Astrocyte (in vitro differentiated cells and primary cell): ENCODE measurements around the gene SEPTIN1.

Source experiments
- EZH2 ChIP-seq: IDR thresholded peaks from 2 replicates; pipeline ENCODE4 v1.6.1; 2012; ENCODE audit warnings: mild to moderate bottlenecking, low read length, inconsistent platforms; ENCODE audit not compliant: insufficient read depth
- TF ChIP-seq, protein P1 (sequence below): IDR thresholded peaks from 2 replicates; pipeline ENCODE4 v1.5.1; 2011; ENCODE audit warnings: low read depth, mild to moderate bottlenecking, inconsistent platforms, low read length, moderate library complexity; ENCODE audit not compliant: insufficient read depth

DNA sequence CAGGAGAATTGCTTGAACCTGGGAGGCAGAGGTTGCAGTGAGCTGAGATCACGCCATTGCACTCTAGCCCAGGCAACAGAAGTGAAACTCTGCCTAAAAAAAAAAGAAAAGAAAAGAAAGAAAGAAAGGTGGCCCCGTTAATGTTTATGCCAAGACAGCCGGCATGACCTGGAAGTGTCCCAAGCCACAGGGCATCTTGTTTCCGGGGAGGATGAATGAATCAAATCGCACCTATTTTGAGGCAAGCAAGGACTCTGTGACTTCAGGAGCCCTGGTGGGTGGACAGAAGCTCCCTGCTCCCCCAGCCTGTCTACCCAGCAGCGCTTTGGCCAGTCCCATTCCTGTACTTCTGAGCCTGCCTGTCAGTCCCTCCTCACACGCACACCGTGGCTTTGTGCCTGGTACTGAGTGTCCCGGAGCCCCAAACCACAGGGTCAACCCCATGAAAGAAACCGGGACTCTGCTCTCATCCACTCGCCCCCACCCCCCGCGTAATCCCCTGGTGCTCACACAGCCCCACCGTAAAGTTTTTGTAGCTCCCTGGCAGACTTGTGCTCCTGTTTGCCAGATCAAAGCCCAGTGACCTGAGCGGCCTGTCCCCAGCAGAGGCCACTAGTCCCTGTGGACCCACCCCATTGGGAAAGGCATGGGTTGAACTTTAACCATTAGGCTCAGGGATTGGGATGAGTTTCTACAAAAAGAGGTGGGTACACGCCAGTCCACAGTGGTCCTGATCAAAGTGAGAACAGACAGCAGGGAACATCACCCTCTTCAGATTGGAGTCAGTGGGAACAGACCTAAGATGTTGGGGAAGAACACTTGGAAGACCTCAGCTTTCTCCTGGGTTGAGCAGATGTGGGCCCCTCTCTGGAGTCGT lies 46.5 kb downstream of the SEPTIN1 start:
- no peak for TF ChIP-seq EZH2
- TF ChIP-seq, protein P1, sequence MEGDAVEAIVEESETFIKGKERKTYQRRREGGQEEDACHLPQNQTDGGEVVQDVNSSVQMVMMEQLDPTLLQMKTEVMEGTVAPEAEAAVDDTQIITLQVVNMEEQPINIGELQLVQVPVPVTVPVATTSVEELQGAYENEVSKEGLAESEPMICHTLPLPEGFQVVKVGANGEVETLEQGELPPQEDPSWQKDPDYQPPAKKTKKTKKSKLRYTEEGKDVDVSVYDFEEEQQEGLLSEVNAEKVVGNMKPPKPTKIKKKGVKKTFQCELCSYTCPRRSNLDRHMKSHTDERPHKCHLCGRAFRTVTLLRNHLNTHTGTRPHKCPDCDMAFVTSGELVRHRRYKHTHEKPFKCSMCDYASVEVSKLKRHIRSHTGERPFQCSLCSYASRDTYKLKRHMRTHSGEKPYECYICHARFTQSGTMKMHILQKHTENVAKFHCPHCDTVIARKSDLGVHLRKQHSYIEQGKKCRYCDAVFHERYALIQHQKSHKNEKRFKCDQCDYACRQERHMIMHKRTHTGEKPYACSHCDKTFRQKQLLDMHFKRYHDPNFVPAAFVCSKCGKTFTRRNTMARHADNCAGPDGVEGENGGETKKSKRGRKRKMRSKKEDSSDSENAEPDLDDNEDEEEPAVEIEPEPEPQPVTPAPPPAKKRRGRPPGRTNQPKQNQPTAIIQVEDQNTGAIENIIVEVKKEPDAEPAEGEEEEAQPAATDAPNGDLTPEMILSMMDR: no peak
